ENCODE data around the gene ANXA3. TPM values are rescaled to one million over a fixed set of nuclear protein-coding genes. Genes with fewer than 3 reads are reported as not detected.

The ANXA3 gene
- total RNA-seq, 1 experiment from 2014 or later: 263 TPM

- H3K4me1 ChIP-seq (ENCODE audit: insufficient read depth, low read length): peaks cover 12% of the 10 kb centered on the region
- no peaks in the 10 kb centered on the region for H3K79me2 ChIP-seq (ENCODE audit: low read length)
- intact Hi-C loops (cut with micrococcal nuclease): no loop called here
- no peaks in the 10 kb centered on the region for H3K9me3 ChIP-seq (ENCODE audit: low read length)
- H3K9me2 ChIP-seq (replicated peaks; ENCODE audit: low read length): no peaks in the 10 kb centered on the region
- CTCF ChIA-PET: no interaction called here
- no peak overlapping the region for H2AFZ ChIP-seq (ENCODE audit: low read length)
- no peak overlapping the region for H3K9ac ChIP-seq (ENCODE audit: low read length)
- no peaks in the 10 kb centered on the region for H3K27me3 ChIP-seq (ENCODE audit: low read length)
- POLR2A ChIA-PET (ENCODE audit: unreplicated experiment): no interaction called here
- no peak overlapping the region for H3K27ac ChIP-seq (ENCODE audit: low read length)
- no peak overlapping the region for H3K4me2 ChIP-seq (ENCODE audit: low read length)
- TF ChIP-seq, protein P1, sequence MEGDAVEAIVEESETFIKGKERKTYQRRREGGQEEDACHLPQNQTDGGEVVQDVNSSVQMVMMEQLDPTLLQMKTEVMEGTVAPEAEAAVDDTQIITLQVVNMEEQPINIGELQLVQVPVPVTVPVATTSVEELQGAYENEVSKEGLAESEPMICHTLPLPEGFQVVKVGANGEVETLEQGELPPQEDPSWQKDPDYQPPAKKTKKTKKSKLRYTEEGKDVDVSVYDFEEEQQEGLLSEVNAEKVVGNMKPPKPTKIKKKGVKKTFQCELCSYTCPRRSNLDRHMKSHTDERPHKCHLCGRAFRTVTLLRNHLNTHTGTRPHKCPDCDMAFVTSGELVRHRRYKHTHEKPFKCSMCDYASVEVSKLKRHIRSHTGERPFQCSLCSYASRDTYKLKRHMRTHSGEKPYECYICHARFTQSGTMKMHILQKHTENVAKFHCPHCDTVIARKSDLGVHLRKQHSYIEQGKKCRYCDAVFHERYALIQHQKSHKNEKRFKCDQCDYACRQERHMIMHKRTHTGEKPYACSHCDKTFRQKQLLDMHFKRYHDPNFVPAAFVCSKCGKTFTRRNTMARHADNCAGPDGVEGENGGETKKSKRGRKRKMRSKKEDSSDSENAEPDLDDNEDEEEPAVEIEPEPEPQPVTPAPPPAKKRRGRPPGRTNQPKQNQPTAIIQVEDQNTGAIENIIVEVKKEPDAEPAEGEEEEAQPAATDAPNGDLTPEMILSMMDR (conservative IDR thresholded peaks at IDR 0.05; ENCODE audit: low read depth, low read length): no peak
- no peaks in the 10 kb centered on the region for H3F3A ChIP-seq (ENCODE audit: low read length, unreplicated experiment)
- H3K36me3 ChIP-seq (ENCODE audit: low read depth, low read length): no peaks in the 10 kb centered on the region
- DNase-seq (no peak), ATAC-seq (no peak)
- no TSS peak for BruUV-seq (replicated peaks)
- H3K4me3 ChIP-seq (ENCODE audit: low read length): no peak overlapping the region
- H4K20me1 ChIP-seq (ENCODE audit: low read length): no peaks in the 10 kb centered on the region
Measured at GRCh38 chr4:78629991-78630541, 78.5 kb downstream of the ANXA3 start.

- intact Hi-C loops (cut with micrococcal nuclease): no loop called here
- TF ChIP-seq EZH2phosphoT487 (IDR thresholded peaks at IDR 0.05; ENCODE audit: borderline replicate concordance, low read length) (no peak), EZH2 (IDR thresholded peaks at IDR 0.05; ENCODE audit: low read length, unreplicated experiment) (no peak)
- TF ChIP-seq, protein P1 (conservative IDR thresholded peaks at IDR 0.05; ENCODE audit: low read depth, low read length): no peak
- H3K27ac ChIP-seq (ENCODE audit: low read length): no peak overlapping the region
- ChIA-PET POLR2A (ENCODE audit: unreplicated experiment) (no interaction called here), CTCF (no interaction called here)
- no peak overlapping the region for H3K9ac ChIP-seq (ENCODE audit: low read length)
- no TSS peak for BruUV-seq (replicated peaks)
- H3K27me3 ChIP-seq (ENCODE audit: low read length): no peaks in the 10 kb centered on the region
- H2AFZ ChIP-seq (ENCODE audit: low read length): no peak overlapping the region
- no peak overlapping the region for H3K4me3 ChIP-seq (ENCODE audit: low read length)
- ATAC-seq (no peak), DNase-seq (no peak)
- H3K9me3 ChIP-seq (ENCODE audit: low read length): no peaks in the 10 kb centered on the region
- H4K20me1 ChIP-seq (ENCODE audit: low read length): no peaks in the 10 kb centered on the region
- H3F3A ChIP-seq (ENCODE audit: low read length, unreplicated experiment): no peaks in the 10 kb centered on the region
- no peaks in the 10 kb centered on the region for H3K36me3 ChIP-seq (ENCODE audit: low read depth, low read length)
- H3K9me2 ChIP-seq (replicated peaks; ENCODE audit: low read length): no peaks in the 10 kb centered on the region
- H3K79me2 ChIP-seq (ENCODE audit: low read length): no peaks in the 10 kb centered on the region
- peaks cover 12% of the 10 kb centered on the region for H3K4me1 ChIP-seq (ENCODE audit: insufficient read depth, low read length)
- no peak overlapping the region for H3K4me2 ChIP-seq (ENCODE audit: low read length)
Measured at GRCh38 chr4:78630615-78631014, 79.0 kb downstream of the ANXA3 start.

DNA sequence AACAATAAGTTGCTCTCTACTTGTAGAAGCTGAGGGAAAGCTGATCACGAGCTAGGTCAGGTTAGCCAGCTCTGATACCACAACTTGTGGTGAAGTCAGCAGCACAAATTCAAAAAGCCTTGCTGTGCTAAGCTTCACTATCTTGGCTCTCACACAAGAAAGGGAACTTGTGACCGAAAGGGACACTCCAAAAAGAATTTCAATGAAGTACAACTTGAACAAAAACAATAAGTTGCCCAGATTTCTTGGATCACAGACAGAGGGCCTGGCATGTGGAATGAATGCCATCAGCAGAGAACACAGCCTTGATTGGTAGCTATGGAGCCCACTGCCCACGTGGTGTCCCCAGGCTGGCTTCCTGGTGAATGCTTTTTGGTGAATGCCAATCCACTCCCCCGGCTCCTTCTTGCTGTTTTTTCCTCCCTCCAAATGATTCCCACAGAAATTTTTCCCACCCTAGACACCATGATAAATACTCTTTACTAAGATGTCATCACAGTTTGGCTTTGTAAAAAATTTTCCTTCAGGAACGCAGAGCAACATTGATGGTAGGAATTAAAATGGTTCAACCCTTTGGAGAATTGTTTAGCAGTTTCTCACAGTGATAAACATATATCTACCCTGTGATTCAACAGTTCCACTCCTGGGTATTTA lies 82.6 kb downstream of the ANXA3 start:
- H2AFZ ChIP-seq (ENCODE audit: low read length): no peak overlapping the region
- no peaks in the 10 kb centered on the region for H3K9me2 ChIP-seq (replicated peaks; ENCODE audit: low read length)
- no peak overlapping the region for H3K4me2 ChIP-seq (ENCODE audit: low read length)
- POLR2A ChIA-PET (ENCODE audit: unreplicated experiment): no interaction called here
- BruUV-seq (replicated peaks): no TSS peak
- no peaks in the 10 kb centered on the region for H3K36me3 ChIP-seq (ENCODE audit: low read depth, low read length)
- CTCF ChIA-PET: no interaction called here
- DNase-seq (no peak), ATAC-seq (no peak)
- no peaks in the 10 kb centered on the region for H4K20me1 ChIP-seq (ENCODE audit: low read length)
- H3F3A ChIP-seq (ENCODE audit: low read length, unreplicated experiment): no peaks in the 10 kb centered on the region
- intact Hi-C loops (cut with micrococcal nuclease): no loop called here
- H3K27me3 ChIP-seq (ENCODE audit: low read length): no peaks in the 10 kb centered on the region
- H3K4me3 ChIP-seq (ENCODE audit: low read length): no peak overlapping the region
- no peaks in the 10 kb centered on the region for H3K4me1 ChIP-seq (ENCODE audit: insufficient read depth, low read length)
- H3K9ac ChIP-seq (ENCODE audit: low read length): no peak overlapping the region
- H3K79me2 ChIP-seq (ENCODE audit: low read length): no peaks in the 10 kb centered on the region
- H3K9me3 ChIP-seq (ENCODE audit: low read length): no peaks in the 10 kb centered on the region
- no peak overlapping the region for H3K27ac ChIP-seq (ENCODE audit: low read length)
- TF ChIP-seq, protein P1 (conservative IDR thresholded peaks at IDR 0.05; ENCODE audit: low read depth, low read length): no peak
- TF ChIP-seq EZH2 (IDR thresholded peaks at IDR 0.05; ENCODE audit: low read length, unreplicated experiment): no peak
- no peak for TF ChIP-seq EZH2phosphoT487 (IDR thresholded peaks at IDR 0.05; ENCODE audit: borderline replicate concordance, low read length)
